Skin epidermis (tissue), 12 donors: ENCODE results near the gene FUT8.

Experiments
- H3K27ac ChIP-seq, 21 experiments: fragments of 200-600 bp; sonication (generic) in 11 of 21; one replicate each; pipeline ENCODE4 v1.5.0; 2020; ENCODE audit warnings: mild to moderate bottlenecking in 3 of 21, inconsistent platforms in 2 of 21, moderate library complexity in 2 of 21
- H3K4me3 ChIP-seq, 7 experiments: fragments of 200-600 bp; sonication (generic) in 2 of 7; one replicate each; pipeline ENCODE4 v1.5.0; 2020; ENCODE audit warnings: inconsistent platforms in 2 of 7, mild to moderate bottlenecking in 2 of 7, moderate library complexity in 1 of 7

FUT8 gene

DNA sequence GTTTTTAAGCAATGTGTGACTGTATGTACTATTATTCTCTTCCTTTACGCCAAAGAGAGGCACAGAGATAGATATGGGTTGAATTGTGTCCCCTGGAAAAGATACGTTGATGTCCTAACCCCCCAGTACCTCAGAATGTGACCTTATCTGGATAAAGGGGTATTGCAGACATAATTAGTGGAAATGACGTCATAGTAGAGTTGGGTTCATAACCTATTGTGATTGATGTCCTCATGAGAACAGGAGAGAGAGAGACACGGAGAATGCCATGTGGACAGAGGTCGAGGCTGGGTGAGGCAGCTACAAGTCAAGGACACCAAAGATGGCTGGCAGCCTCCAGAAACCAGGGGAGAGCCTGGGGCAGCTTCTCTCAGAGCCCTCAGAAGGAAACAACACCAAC lies 376.3 kb downstream of the FUT8 start:
- Histone ChIP-seq H3K27ac (no peak overlapping the region), H3K4me3 (no peak overlapping the region)

DNA sequence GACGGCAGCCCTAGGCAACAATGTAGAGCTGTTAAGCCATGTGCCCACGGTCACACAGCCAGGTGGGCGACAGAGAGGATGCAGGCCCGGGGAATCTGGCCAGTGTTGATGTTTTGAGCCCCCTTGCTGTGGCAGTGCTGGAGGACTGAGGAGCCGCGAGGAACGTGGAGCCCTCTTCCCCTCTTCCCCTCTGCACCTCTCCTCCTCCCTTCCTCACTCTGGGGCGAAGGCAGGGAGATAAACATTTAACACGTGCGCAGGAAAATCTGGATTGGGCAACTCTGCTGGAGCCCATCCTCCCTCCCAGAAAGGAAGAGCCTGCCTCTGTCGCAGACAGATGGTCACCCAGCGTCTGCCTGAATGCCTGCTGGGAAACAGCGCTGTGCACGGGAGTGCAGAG lies 376.8 kb downstream of the FUT8 start:
- Histone ChIP-seq H3K27ac (no peak overlapping the region), H3K4me3 (no peak overlapping the region)

DNA sequence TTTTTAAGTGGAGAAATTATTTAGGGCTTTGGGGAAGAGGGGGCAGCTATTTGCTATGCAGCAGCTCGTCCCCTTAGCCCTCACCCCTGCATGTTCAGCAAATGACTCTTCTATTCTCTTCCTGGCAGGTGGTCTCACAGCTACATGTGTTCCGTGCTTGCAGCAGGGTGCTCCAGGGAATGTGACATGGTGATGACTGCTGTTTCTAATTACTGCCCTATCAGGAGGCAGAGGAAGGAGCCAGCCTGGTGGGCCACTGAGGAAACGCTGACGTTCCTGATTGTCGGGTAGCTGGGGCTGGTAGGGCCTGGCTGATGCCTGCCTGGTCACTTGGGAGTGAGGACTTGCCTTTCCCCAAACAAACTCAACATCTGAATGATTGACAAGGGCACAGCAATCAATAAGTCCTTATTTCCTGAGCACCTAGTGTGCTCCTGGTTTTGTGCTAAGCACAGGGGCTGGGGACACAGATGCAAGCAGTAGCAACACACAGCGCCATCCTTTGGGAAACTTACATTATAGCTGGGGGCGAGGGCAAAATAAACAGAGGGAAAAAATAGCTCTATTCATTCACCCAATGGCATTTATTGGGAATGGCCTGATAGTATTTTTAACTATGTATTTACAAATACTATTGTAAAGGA lies 377.8 kb downstream of the FUT8 start:
- no peak overlapping the region for H3K4me3 ChIP-seq
- H3K27ac ChIP-seq, result no peak overlapping the region

GRCh38 chr14:65791191-65791981 lies 378.9 kb downstream of the FUT8 start:
- H3K27ac ChIP-seq, result no peak overlapping the region
- H3K4me3 ChIP-seq, result no peak overlapping the region

DNA sequence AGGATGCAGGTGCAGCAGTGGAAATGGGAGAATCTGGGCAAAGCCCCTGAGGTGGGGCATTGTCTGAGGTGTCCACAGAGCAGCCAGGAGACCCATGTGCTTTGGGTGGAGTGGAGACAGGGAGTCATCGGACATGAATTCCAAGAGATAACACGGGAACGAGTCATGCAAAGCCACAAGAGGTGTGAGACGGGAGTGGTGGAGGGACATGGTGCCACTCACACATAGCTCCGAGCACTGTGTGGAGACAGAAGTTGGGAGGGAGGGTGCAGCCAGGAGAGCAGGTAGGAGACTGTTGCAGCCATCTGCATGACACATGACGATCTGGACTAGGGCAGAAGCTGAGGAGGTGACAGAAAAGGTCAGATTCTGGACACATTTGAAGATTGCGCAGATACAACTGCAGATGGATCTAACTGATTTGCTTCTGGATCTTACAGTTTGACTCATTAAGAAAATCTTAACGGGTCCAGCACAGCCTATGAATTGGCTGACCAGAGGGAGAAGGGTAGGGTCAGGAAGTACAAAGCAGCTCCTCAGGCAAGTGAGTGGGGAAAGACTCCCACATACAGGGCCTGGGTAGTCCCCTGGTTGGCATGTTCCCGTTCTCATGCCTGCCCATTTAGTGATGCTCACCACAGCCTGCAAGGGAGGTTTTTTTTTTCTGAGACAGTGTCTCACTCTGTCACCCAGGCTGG lies 379.8 kb downstream of the FUT8 start:
- Histone ChIP-seq H3K4me3 (no peak overlapping the region), H3K27ac (no peak overlapping the region)
